ENCODE data around the gene IQCF6. TPM values are rescaled to one million over a fixed set of nuclear protein-coding genes. Genes with fewer than 3 reads are reported as not detected.

The IQCF6 gene
- total and polyA plus RNA-seq, 2 donors (not counting 3 experiments of a cell fraction or from before 2014, with no cell fraction given), result not detected

GRCh38 chr3:51815614-51816013, 36.6 kb upstream of the IQCF6 start:
- Histone ChIP-seq H2AFZ (ENCODE audit: low read depth, low read length) (no peak overlapping the region), H3K4me3 (replicated peaks in 1 of 3; ENCODE audit: insufficient read depth in 1 of 3, low read depth in 1 of 3, low read length in 3 of 3) (no peak overlapping the region), H3K79me2 (ENCODE audit: control insufficient read depth, insufficient read depth, low read length) (no peaks in the 10 kb centered on the region), H3K4me1 (ENCODE audit: control insufficient read depth, extremely low read depth, insufficient read depth, low read length) (no peaks in the 10 kb centered on the region), H3K9ac (replicated peaks; ENCODE audit: extremely low read depth, insufficient read depth, low read length) (no peak overlapping the region), H3K27ac (ENCODE audit: insufficient read depth, low read depth, low read length) (no peak overlapping the region), H4K20me1 (replicated peaks; ENCODE audit: control insufficient read depth, extremely low read depth, insufficient read depth, low read length) (no peaks in the 10 kb centered on the region), H3K9me3 (replicated peaks; ENCODE audit: control insufficient read depth, insufficient read depth, low read length) (no peaks in the 10 kb centered on the region), H3K4me2 (ENCODE audit: insufficient read depth, low read length) (no peak overlapping the region), H3K27me3 (ENCODE audit: control insufficient read depth in 2 of 2, insufficient read depth in 2 of 2, low read length in 2 of 2) (peaks cover 0 to 4% of the 10 kb centered on the region in 2 experiments), H3K9me1 (replicated peaks; ENCODE audit: control insufficient read depth, extremely low read depth, insufficient read depth, low read length) (no peaks in the 10 kb centered on the region), H3K36me3 (ENCODE audit: control insufficient read depth in 2 of 2, extremely low read depth in 1 of 2, insufficient read depth in 2 of 2, low read length in 2 of 2) (no peaks in the 10 kb centered on the region)
- BruUV-seq (replicated peaks), result no TSS peak
- FAIRE-seq (no peak), DNase-seq (ENCODE audit: low read depth, low spot score) (no peak)
- intact Hi-C loops (cut with micrococcal nuclease), result no loop called here
- dilution Hi-C loops (cut with MboI; ENCODE audit: extremely low pct_ligation_motif_present, low sequenced_read_pairs), result no loop called here
- TF ChIP-seq MYC (IDR thresholded peaks at IDR 0.05; ENCODE audit: low read depth, low read length) (no peak), POLR2A (IDR thresholded peaks at IDR 0.05; ENCODE audit: low read depth, low read length) (no peak), POLR2AphosphoS5 (IDR thresholded peaks at IDR 0.05; ENCODE audit: insufficient read depth, low read depth, low read length) (no peak), FOS (IDR thresholded peaks at IDR 0.05; ENCODE audit: borderline replicate concordance, insufficient read depth, low read length) (no peak), JUN (IDR thresholded peaks at IDR 0.05; ENCODE audit: borderline replicate concordance, insufficient read depth, insufficient read length, low read depth) (no peak), GATA2 (IDR thresholded peaks at IDR 0.05; ENCODE audit: insufficient read depth, insufficient read length, low read depth, low read length) (no peak), EZH2 (IDR thresholded peaks at IDR 0.05; ENCODE audit: borderline replicate concordance, low read depth, low read length, severe bottlenecking) (no peak)
- TF ChIP-seq, protein P1, sequence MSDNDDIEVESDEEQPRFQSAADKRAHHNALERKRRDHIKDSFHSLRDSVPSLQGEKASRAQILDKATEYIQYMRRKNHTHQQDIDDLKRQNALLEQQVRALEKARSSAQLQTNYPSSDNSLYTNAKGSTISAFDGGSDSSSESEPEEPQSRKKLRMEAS (IDR thresholded peaks at IDR 0.05; ENCODE audit: insufficient read depth, insufficient read length), result no peak
- TF ChIP-seq, protein P2, sequence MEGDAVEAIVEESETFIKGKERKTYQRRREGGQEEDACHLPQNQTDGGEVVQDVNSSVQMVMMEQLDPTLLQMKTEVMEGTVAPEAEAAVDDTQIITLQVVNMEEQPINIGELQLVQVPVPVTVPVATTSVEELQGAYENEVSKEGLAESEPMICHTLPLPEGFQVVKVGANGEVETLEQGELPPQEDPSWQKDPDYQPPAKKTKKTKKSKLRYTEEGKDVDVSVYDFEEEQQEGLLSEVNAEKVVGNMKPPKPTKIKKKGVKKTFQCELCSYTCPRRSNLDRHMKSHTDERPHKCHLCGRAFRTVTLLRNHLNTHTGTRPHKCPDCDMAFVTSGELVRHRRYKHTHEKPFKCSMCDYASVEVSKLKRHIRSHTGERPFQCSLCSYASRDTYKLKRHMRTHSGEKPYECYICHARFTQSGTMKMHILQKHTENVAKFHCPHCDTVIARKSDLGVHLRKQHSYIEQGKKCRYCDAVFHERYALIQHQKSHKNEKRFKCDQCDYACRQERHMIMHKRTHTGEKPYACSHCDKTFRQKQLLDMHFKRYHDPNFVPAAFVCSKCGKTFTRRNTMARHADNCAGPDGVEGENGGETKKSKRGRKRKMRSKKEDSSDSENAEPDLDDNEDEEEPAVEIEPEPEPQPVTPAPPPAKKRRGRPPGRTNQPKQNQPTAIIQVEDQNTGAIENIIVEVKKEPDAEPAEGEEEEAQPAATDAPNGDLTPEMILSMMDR (IDR thresholded peaks at IDR 0.05; ENCODE audit: extremely low read depth in 1 of 2, insufficient read depth in 1 of 2, low read depth in 1 of 2, low read length in 2 of 2), result no peak
- ChIA-PET CTCF (no interaction called here), POLR2A (no interaction called here)

All from endothelial cell of umbilical vein (primary cell).